Heart right ventricle (tissue), 16 donors: Measurements from ENCODE around the gene GPAT3. TPM values are rescaled to one million over a fixed set of nuclear protein-coding genes. Genes with fewer than 3 reads are reported as not detected.
"Not testable (repeated sequence)": the region's sequence is repeated elsewhere in the genome, so short reads cannot be mapped to it uniquely, and the experiment has no call there.

Experiments used
- ATAC-seq, 8 donors: fragments of 200-7000 bp; cut with Tn5 transposase; one replicate each; pipeline ENCODE4 v1.9.1; 2020; ENCODE audit warnings: mild to moderate bottlenecking in 8 of 8, moderate library complexity in 8 of 8, moderate number of reproducible peaks in 1 of 8
- DNase-seq, 2 donors: peaks; one replicate each; pipeline ENCODE4 v3.0.0-alpha.2; 2020
- H3K27ac ChIP-seq, 10 donors: fragments of 200-600 bp; sonication (generic) in 2 of 10; one replicate each; pipeline versions ENCODE4 v1.5.0 to v1.8.0; 2020 to 2022; ENCODE audit warnings: mild to moderate bottlenecking in 3 of 10
- H3K27me3 ChIP-seq, 7 donors: fragments of 200-600 bp; one replicate each; pipeline ENCODE4 v1.8.0; 2021 to 2022; ENCODE audit warnings: mild to moderate bottlenecking in 2 of 7
- H3K36me3 ChIP-seq, 9 donors: fragments of 200-600 bp; sonication (generic) in 1 of 9; one replicate each; pipeline versions ENCODE4 v1.5.0 to v1.8.0; 2020 to 2022; ENCODE audit warnings: mild to moderate bottlenecking in 2 of 9
- H3K4me1 ChIP-seq, 9 donors: fragments of 200-600 bp; sonication (generic) in 1 of 9; one replicate each; pipeline versions ENCODE4 v1.5.0 to v1.8.0; 2020 to 2022; ENCODE audit warnings: mild to moderate bottlenecking in 4 of 9
- H3K4me3 ChIP-seq, 10 donors: fragments of 200-600 bp; sonication (generic) in 2 of 10; one replicate each; pipeline versions ENCODE4 v1.5.0 to v1.8.0; 2020 to 2022; ENCODE audit warnings: mild to moderate bottlenecking in 7 of 10, moderate library complexity in 2 of 10
- H3K9me3 ChIP-seq, 11 donors: fragments of 200-600 bp in 10 of 11; sonication (generic) in 2 of 11; one replicate each; pipeline versions ENCODE4 v1.5.0 to v1.8.0; 2013 to 2022; ENCODE audit warnings: mild to moderate bottlenecking in 2 of 11, control low read depth in 1 of 11, moderate library complexity in 1 of 11
- CTCF ChIP-seq, 9 donors: fragments of 200-600 bp; sonication (generic) in 2 of 9; IDR thresholded peaks; one replicate each; pipeline versions ENCODE4 v1.5.0 to v1.8.0; 2021 to 2022; ENCODE audit warnings: antibody characterized with exemption in 9 of 9, mild to moderate bottlenecking in 5 of 9, moderate library complexity in 1 of 9
- WGBS, 2 donors: extraction: QIAGEN DNeasy Blood & Tissue Kit; methylation state at CpG; one replicate each; pipeline ENCODE4 v1.1.7; 2013; ENCODE audit warnings: inconsistent platforms in 1 of 2; 5-methylcytosine and 5-hydroxymethylcytosine counted together
- intact Hi-C, 10 donors: fragments of 100-400 bp; cut with DNase I; formaldehyde crosslinking; loops; one replicate each; pipeline versions ENCODE4 v1.11.1 to v1.14.2; 2022
- polyA plus RNA-seq, 2 donors: library from polyadenylated mRNA; stranded (reverse); fragments of 200-250 nt; gene quantifications; one replicate each; pipeline ENCODE4 v1.2.3, GENCODE V29; 2013
- total RNA-seq, 10 donors: library from RNA; stranded (reverse); fragmentation: NEBNext Ultra II Directional in 3 of 10; extraction: Animal tissue kit (Norgen Biotek cat#: 25700) in 3 of 10; gene quantifications; one replicate each; pipeline versions ENCODE4 v1.2.1 to v1.2.4, GENCODE V29; 2021 to 2023
- donor health status: Arrhythmogenic right ventricular cardiomyopathy.
- donor health status: ischemic (EF 13 %, LVEDD 7.1; RV severe dilation, severe dysfunction).
- donor health status: healthy with polysubstance abuse.
- donor health status: DM: no; HTN: yes; CAD: no.
- donor health status: DM: no; HTN: no; CAD: no.
- donor health status: ischemic (EF 25% LVEDD 6.9; RV normal size, moderate dysfunction).
- donor health status: ischemic (EF 25% LVEDD 5.7; RV mildly dilated, moderate dysfunction).
- donor health status: healthy.
- donor health status: DM: yes; HTN: yes; CAD: no.
- donor health status: Ischemic cardiomyopathy.
- donor health status: ischemic (EF 35%, LVEDD 5.7; RV mildly dilated, moderate dysfunction).
- donor health status: nonischemic (EF 11% LVEDD 7.7; RV severe dilation, severe dysfunction).
- donor health status: DM: yes; HTN: yes; CAD: no.
- donor health status: PGD.
- donor health status: ischemic (EF 29% LVEDD 5.4; RV normal size, mild dysfunction).
- donor health status: nonischemic (EF 23%, LVEDD 6.1; RV moderate dilation, normal function).

GPAT3 gene
- total and polyA plus RNA-seq, 12 donors, result 22.2 to 82.6 (median 48.8) TPM

- ATAC-seq (peak in 4 of 8 donors; percentile 33 to 56 (median 42)), DNase-seq (no peak)
- TF ChIP-seq CTCF (IDR thresholded peaks at IDR 0.05), result no peak
- 42 to 48% methylated on average over 6 of the region's 6 CpGs for WGBS, 2 donors
- no peaks in the 10 kb centered on the region for H3K27me3 ChIP-seq
- peaks cover 0 to 46% (median 29%) of the 10 kb centered on the region in 11 donors for H3K9me3 ChIP-seq
- intact Hi-C loops, result loop anchor here in 1 of 10 donors (5.0 kb wide), 1 partner anchor 80 kb away; the partner anchor contains the start of gene GPAT3
- H3K27ac ChIP-seq, result peak overlapping the region in 9 of 10 donors; percentile 46 to 91 (median 87)
- no peak overlapping the region for H3K4me3 ChIP-seq
- H3K4me1 ChIP-seq, result peaks cover 0 to 31% (median 13%) of the 10 kb centered on the region in 9 donors
- H3K36me3 ChIP-seq, result no peaks in the 10 kb centered on the region
These were observed 81.6 kb downstream of the GPAT3 start for GRCh38 chr4:83617371-83618035.

GRCh38 chr4:83618431-83618830, 82.5 kb downstream of the GPAT3 start:
- peak; percentile 83 to 99 (median 94) for ATAC-seq
- Histone ChIP-seq H3K4me3 (no peak overlapping the region), H3K4me1 (peaks cover 0 to 31% (median 13%) of the 10 kb centered on the region in 9 donors), H3K27ac (peak overlapping the region; percentile 46 to 91 (median 82)), H3K9me3 (peaks cover 0 to 45% (median 22%) of the 10 kb centered on the region in 11 donors), H3K36me3 (no peaks in the 10 kb centered on the region), H3K27me3 (no peaks in the 10 kb centered on the region)
- 14 to 17% methylated on average over 4 of the region's 4 CpGs for WGBS, 2 donors
- peak in 1 of 2 donors; percentile 57 for DNase-seq
- no peak for TF ChIP-seq CTCF (IDR thresholded peaks at IDR 0.05)
- intact Hi-C loops, result loop anchor here in 1 of 10 donors (5.0 kb wide), 1 partner anchor 81 kb away; the partner anchor contains the start of gene GPAT3

GRCh38 chr4:83618991-83619645, 83.2 kb downstream of the GPAT3 start:
- Histone ChIP-seq H3K9me3 (peaks cover 0 to 38% (median 15%) of the 10 kb centered on the region in 11 donors), H3K27me3 (no peaks in the 10 kb centered on the region), H3K36me3 (no peaks in the 10 kb centered on the region), H3K27ac (peak overlapping the region; percentile 30 to 91 (median 82)), H3K4me1 (peaks cover 0 to 31% (median 13%) of the 10 kb centered on the region in 9 donors), H3K4me3 (no peak overlapping the region)
- ATAC-seq, result peak in 6 of 8 donors; percentile 31 to 66 (median 60)
- WGBS, 2 donors, result 56 to 57% methylated on average over 4 of the region's 4 CpGs
- intact Hi-C loops, result loop anchor here in 1 of 10 donors (5.0 kb wide), 1 partner anchor 82 kb away; the partner anchor contains the start of gene GPAT3
- TF ChIP-seq CTCF (IDR thresholded peaks at IDR 0.05), result no peak
- DNase-seq, result peak in 1 of 2 donors; percentile 20

- H3K27me3 ChIP-seq, H3K4me3 ChIP-seq, intact Hi-C loops, ATAC-seq, H3K36me3 ChIP-seq, DNase-seq, H3K27ac ChIP-seq: not testable (repeated sequence)
- Histone ChIP-seq H3K4me1 (peaks cover 3 to 52% (median 23%) of the 10 kb centered on the region in 9 donors), H3K9me3 (peaks cover 0 to 27% (median 11%) of the 10 kb centered on the region in 11 donors)
- 90 to 94% methylated on average over 1 of the region's 1 CpG for WGBS, 2 donors
These were observed 86.2 kb downstream of the GPAT3 start for GRCh38 chr4:83622127-83622526.
